ENCODE results near the gene FBXL13.

DNA sequence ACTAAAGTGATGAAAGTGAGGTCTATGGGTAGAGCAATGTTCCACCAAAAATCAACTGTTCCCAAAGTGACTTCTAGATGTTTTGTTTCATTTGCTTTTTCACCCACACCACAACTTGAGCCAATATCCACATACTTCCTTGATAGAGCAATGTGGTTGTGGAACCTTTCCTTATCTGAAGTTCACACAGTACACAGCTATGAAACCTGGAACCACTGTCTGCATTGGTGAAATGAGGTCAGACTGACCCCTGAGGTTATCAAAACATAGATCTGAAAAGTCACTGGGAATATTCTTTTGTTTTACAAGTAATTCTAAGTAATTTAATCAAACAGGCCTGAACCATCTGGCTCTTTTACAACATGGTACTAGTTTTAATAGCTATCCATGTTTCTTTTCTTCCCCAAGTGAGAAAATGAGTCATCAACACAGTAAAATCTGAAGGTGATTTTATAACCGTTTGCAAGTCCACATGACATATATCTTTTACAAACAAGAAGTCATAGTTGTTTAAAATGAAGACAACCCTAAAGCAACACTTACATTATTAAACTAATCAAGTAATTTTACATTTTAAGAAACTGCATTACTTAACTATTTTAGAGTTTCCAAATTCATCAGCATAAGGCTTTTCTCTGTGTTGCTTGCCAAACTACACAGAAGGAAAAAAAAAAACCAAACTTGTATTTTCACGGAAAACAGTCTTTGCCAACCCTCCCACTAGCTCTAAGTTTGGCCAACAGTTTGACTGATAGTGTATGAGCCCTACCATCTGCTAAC, 81.5 kb downstream of the FBXL13 start:
- TF ChIP-seq EZH2 (IDR thresholded peaks at IDR 0.05; ENCODE audit: borderline replicate concordance, low read length), result no peak
- TF ChIP-seq, protein P1, sequence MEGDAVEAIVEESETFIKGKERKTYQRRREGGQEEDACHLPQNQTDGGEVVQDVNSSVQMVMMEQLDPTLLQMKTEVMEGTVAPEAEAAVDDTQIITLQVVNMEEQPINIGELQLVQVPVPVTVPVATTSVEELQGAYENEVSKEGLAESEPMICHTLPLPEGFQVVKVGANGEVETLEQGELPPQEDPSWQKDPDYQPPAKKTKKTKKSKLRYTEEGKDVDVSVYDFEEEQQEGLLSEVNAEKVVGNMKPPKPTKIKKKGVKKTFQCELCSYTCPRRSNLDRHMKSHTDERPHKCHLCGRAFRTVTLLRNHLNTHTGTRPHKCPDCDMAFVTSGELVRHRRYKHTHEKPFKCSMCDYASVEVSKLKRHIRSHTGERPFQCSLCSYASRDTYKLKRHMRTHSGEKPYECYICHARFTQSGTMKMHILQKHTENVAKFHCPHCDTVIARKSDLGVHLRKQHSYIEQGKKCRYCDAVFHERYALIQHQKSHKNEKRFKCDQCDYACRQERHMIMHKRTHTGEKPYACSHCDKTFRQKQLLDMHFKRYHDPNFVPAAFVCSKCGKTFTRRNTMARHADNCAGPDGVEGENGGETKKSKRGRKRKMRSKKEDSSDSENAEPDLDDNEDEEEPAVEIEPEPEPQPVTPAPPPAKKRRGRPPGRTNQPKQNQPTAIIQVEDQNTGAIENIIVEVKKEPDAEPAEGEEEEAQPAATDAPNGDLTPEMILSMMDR (conservative IDR thresholded peaks at IDR 0.05 in 1 of 2, IDR thresholded peaks at IDR 0.05 in 1 of 2; ENCODE audit: extremely low read depth in 1 of 2, insufficient read depth in 1 of 2, low read depth in 1 of 2, low read length in 2 of 2), result no peak

All from mammary epithelial cell (primary cell).